ENCODE measurements around the gene CCSER2. TPM values are rescaled to one million over a fixed set of nuclear protein-coding genes. Genes with fewer than 3 reads are reported as not detected.

The CCSER2 gene
- polyA plus RNA-seq, 3 donors = 7.4 to 23.3 (median 14.3) TPM

DNA sequence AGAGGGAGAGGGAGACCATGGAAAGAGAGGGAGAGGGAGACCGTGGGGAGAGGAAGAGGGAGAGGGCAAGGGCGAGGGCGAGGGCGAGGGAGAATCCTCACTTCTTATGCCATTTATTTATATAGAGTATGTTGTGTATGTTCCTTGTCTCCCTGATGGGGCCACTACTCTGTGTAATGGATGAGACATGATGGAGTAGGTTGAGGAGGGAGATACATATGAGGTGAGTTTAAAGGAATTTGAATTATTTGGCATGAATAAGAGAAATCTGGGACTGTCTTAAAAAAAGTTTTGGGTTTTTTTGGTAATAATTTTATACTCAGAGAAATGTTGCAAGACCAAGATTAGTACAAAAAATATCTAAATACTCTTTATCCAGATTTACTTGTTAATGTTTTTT is 20.1 kb downstream of the CCSER2 start:
- Mint-ChIP-seq H3K36me3 (peaks cover 0 to 6% of the 10 kb centered on the region in 2 donors), H3K9me3 (peaks cover 0 to 2% (median 0%) of the 10 kb centered on the region in 7 donors), H3K4me1 (peaks cover 4% of the 10 kb centered on the region), H3K4me3 (no peak overlapping the region), H3K27ac (no peak overlapping the region), H3K27me3 (ENCODE audit: low read depth in 3 of 3) (peaks cover 0 to 2% (median 0%) of the 10 kb centered on the region in 3 donors)
- no CpG with 5 or more reads among the region's 4 CpGs for WGBS (ENCODE audit: insufficient coverage)
- Histone ChIP-seq H3K4me3 (replicated peaks in 1 of 3; ENCODE audit: low read depth in 2 of 3, low read length in 3 of 3) (no peak overlapping the region), H3K27ac (ENCODE audit: low read depth in 1 of 2, low read length in 2 of 2) (no peak overlapping the region), H3K27me3 (ENCODE audit: control insufficient read depth in 2 of 2, insufficient read depth in 2 of 2, low read length in 2 of 2) (no peaks in the 10 kb centered on the region), H3K9ac (ENCODE audit: insufficient read depth, low read length, poor library complexity, severe bottlenecking) (no peak overlapping the region), H3K79me2 (ENCODE audit: insufficient read depth, low read length) (no peaks in the 10 kb centered on the region), H2AFZ (ENCODE audit: insufficient read depth, low read depth, low read length, poor library complexity, severe bottlenecking) (no peak overlapping the region), H3K36me3 (replicated peaks in 1 of 2; ENCODE audit: control insufficient read depth in 1 of 2, insufficient read depth in 2 of 2, low read length in 2 of 2) (no peaks in the 10 kb centered on the region), H3K4me1 (ENCODE audit: control insufficient read depth in 1 of 2, insufficient read depth in 2 of 2, low read length in 2 of 2) (no peaks in the 10 kb centered on the region), H3K4me2 (replicated peaks; ENCODE audit: extremely low read depth, low read length, poor library complexity, severe bottlenecking) (no peak overlapping the region), H4K20me1 (ENCODE audit: insufficient read depth, low read length) (peaks cover 19% of the 10 kb centered on the region), H3K9me3 (replicated peaks in 1 of 2; ENCODE audit: control insufficient read depth in 1 of 2, insufficient read depth in 1 of 2, low read length in 2 of 2) (no peaks in the 10 kb centered on the region)
- intact Hi-C loops (cut with micrococcal nuclease) = no loop called here
- DNase-seq = no peak
- TF ChIP-seq, protein P1, sequence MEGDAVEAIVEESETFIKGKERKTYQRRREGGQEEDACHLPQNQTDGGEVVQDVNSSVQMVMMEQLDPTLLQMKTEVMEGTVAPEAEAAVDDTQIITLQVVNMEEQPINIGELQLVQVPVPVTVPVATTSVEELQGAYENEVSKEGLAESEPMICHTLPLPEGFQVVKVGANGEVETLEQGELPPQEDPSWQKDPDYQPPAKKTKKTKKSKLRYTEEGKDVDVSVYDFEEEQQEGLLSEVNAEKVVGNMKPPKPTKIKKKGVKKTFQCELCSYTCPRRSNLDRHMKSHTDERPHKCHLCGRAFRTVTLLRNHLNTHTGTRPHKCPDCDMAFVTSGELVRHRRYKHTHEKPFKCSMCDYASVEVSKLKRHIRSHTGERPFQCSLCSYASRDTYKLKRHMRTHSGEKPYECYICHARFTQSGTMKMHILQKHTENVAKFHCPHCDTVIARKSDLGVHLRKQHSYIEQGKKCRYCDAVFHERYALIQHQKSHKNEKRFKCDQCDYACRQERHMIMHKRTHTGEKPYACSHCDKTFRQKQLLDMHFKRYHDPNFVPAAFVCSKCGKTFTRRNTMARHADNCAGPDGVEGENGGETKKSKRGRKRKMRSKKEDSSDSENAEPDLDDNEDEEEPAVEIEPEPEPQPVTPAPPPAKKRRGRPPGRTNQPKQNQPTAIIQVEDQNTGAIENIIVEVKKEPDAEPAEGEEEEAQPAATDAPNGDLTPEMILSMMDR (IDR thresholded peaks at IDR 0.05) = no peak

DNA sequence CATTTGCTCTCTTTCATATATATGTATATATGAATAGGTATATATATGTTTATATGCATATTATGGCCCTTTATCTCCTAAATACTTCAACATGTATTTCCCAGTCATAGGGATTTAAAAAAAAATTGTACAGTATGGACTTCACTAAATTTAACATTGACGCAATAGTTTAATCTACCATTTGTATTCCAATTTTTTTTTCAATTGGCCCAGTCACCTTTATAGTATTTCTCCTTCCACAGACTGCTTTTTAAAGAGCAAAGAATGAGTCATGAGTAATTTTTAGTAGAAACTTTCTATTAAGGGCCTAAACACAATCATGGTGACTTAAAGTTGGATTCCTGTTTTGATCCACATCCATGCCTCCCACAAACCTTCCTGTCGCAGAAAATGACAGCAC is 20.5 kb downstream of the CCSER2 start:
- no CpG with 5 or more reads among the region's 2 CpGs for WGBS (ENCODE audit: insufficient coverage)
- Histone ChIP-seq H3K36me3 (replicated peaks in 1 of 2; ENCODE audit: control insufficient read depth in 1 of 2, insufficient read depth in 2 of 2, low read length in 2 of 2) (no peaks in the 10 kb centered on the region), H3K4me2 (replicated peaks; ENCODE audit: extremely low read depth, low read length, poor library complexity, severe bottlenecking) (no peak overlapping the region), H3K27me3 (ENCODE audit: control insufficient read depth in 2 of 2, insufficient read depth in 2 of 2, low read length in 2 of 2) (no peaks in the 10 kb centered on the region), H3K9me3 (replicated peaks in 1 of 2; ENCODE audit: control insufficient read depth in 1 of 2, insufficient read depth in 1 of 2, low read length in 2 of 2) (no peaks in the 10 kb centered on the region), H4K20me1 (ENCODE audit: insufficient read depth, low read length) (peaks cover 23% of the 10 kb centered on the region), H2AFZ (ENCODE audit: insufficient read depth, low read depth, low read length, poor library complexity, severe bottlenecking) (no peak overlapping the region), H3K79me2 (ENCODE audit: insufficient read depth, low read length) (no peaks in the 10 kb centered on the region), H3K4me1 (ENCODE audit: control insufficient read depth in 1 of 2, insufficient read depth in 2 of 2, low read length in 2 of 2) (no peaks in the 10 kb centered on the region), H3K4me3 (replicated peaks in 1 of 3; ENCODE audit: low read depth in 2 of 3, low read length in 3 of 3) (no peak overlapping the region), H3K9ac (ENCODE audit: insufficient read depth, low read length, poor library complexity, severe bottlenecking) (no peak overlapping the region), H3K27ac (ENCODE audit: low read depth in 1 of 2, low read length in 2 of 2) (no peak overlapping the region)
- peaks cover 0 to 2% (median 0%) of the 10 kb centered on the region in 7 donors for H3K9me3 Mint-ChIP-seq
- TF ChIP-seq, protein P1 (IDR thresholded peaks at IDR 0.05) = no peak
- no peak overlapping the region for H3K27ac Mint-ChIP-seq
- intact Hi-C loops (cut with micrococcal nuclease) = no loop called here
- peaks cover 4% of the 10 kb centered on the region for H3K4me1 Mint-ChIP-seq
- peaks cover 0 to 2% (median 0%) of the 10 kb centered on the region in 3 donors for H3K27me3 Mint-ChIP-seq (ENCODE audit: low read depth in 3 of 3)
- no peak overlapping the region for H3K4me3 Mint-ChIP-seq
- no peak for DNase-seq
- H3K36me3 Mint-ChIP-seq = peaks cover 0 to 6% of the 10 kb centered on the region in 2 donors

All from CD14-positive monocyte (primary cell).